Measurements from ENCODE around the gene ALG9.

The ALG9 gene

GRCh38 chr11:111908639-111909305, 37.4 kb upstream of the ALG9 start:
- Histone ChIP-seq H3K27me3 (ENCODE audit: low read depth, low read length) (peaks cover 22% of the 10 kb centered on the region), H3K27ac (ENCODE audit: low read length) (no peak overlapping the region)

GRCh38 chr11:111906680-111907079, 35.3 kb upstream of the ALG9 start:
- H3K4me3 ChIP-seq (ENCODE audit: low read length): no peak overlapping the region
- no peaks in the 10 kb centered on the region for H3K79me2 ChIP-seq (ENCODE audit: low read length)
- TF ChIP-seq EZH2phosphoT487 (IDR thresholded peaks at IDR 0.05; ENCODE audit: low read depth) (no peak), CTCF (IDR thresholded peaks at IDR 0.05; ENCODE audit: low read depth, low read length) (no peak)
- H4K20me1 ChIP-seq (ENCODE audit: insufficient read depth, low read length): no peaks in the 10 kb centered on the region
- no peak overlapping the region for H3K9ac ChIP-seq (ENCODE audit: low read length)
- no peaks in the 10 kb centered on the region for H3K9me3 ChIP-seq (ENCODE audit: insufficient read depth, low read length)
- H3K36me3 ChIP-seq (replicated peaks; ENCODE audit: low read depth, low read length): no peaks in the 10 kb centered on the region
- no peak overlapping the region for H2AFZ ChIP-seq (ENCODE audit: low read depth, low read length)
- H3K27me3 ChIP-seq (ENCODE audit: low read depth, low read length): peaks cover 17% of the 10 kb centered on the region
- H3K27ac ChIP-seq (ENCODE audit: low read length): no peak overlapping the region
- no peak overlapping the region for H3K4me2 ChIP-seq (ENCODE audit: low read length)
- H3K4me1 ChIP-seq (ENCODE audit: low read length): no peaks in the 10 kb centered on the region

More at GRCh38 chr11:111908639-111909305, 37.4 kb upstream of the ALG9 start:
- no peak overlapping the region for H3K9ac ChIP-seq (ENCODE audit: low read length)
- H3K4me1 ChIP-seq (ENCODE audit: low read length): no peaks in the 10 kb centered on the region
- no peaks in the 10 kb centered on the region for H4K20me1 ChIP-seq (ENCODE audit: insufficient read depth, low read length)
- TF ChIP-seq CTCF (IDR thresholded peaks at IDR 0.05; ENCODE audit: low read depth, low read length) (no peak), EZH2phosphoT487 (IDR thresholded peaks at IDR 0.05; ENCODE audit: low read depth) (no peak)
- H3K4me2 ChIP-seq (ENCODE audit: low read length): no peak overlapping the region
- no peaks in the 10 kb centered on the region for H3K9me3 ChIP-seq (ENCODE audit: insufficient read depth, low read length)
- H2AFZ ChIP-seq (ENCODE audit: low read depth, low read length): no peak overlapping the region
- no peak overlapping the region for H3K4me3 ChIP-seq (ENCODE audit: low read length)
- no peaks in the 10 kb centered on the region for H3K79me2 ChIP-seq (ENCODE audit: low read length)
- H3K36me3 ChIP-seq (replicated peaks; ENCODE audit: low read depth, low read length): no peaks in the 10 kb centered on the region

- Histone ChIP-seq H3K9me3 (ENCODE audit: insufficient read depth, low read length) (no peaks in the 10 kb centered on the region), H3K36me3 (replicated peaks; ENCODE audit: low read depth, low read length) (no peaks in the 10 kb centered on the region), H2AFZ (ENCODE audit: low read depth, low read length) (no peak overlapping the region), H4K20me1 (ENCODE audit: insufficient read depth, low read length) (no peaks in the 10 kb centered on the region), H3K79me2 (ENCODE audit: low read length) (no peaks in the 10 kb centered on the region), H3K4me2 (ENCODE audit: low read length) (no peak overlapping the region), H3K9ac (ENCODE audit: low read length) (no peak overlapping the region), H3K27ac (ENCODE audit: low read length) (no peak overlapping the region), H3K4me1 (ENCODE audit: low read length) (no peaks in the 10 kb centered on the region), H3K4me3 (ENCODE audit: low read length) (no peak overlapping the region), H3K27me3 (ENCODE audit: low read depth, low read length) (peaks cover 6% of the 10 kb centered on the region)
- no peak for TF ChIP-seq CTCF (IDR thresholded peaks at IDR 0.05; ENCODE audit: low read depth, low read length)
- TF ChIP-seq EZH2phosphoT487 (IDR thresholded peaks at IDR 0.05; ENCODE audit: low read depth): no peak
Observed at GRCh38 chr11:111905411-111905810, 34.0 kb upstream of the ALG9 start.

GRCh38 chr11:111886844-111887243, 15.5 kb upstream of the ALG9 start:
- no peaks in the 10 kb centered on the region for H4K20me1 ChIP-seq (ENCODE audit: insufficient read depth, low read length)
- no peaks in the 10 kb centered on the region for H3K4me1 ChIP-seq (ENCODE audit: low read length)
- H3K9me3 ChIP-seq (ENCODE audit: insufficient read depth, low read length): no peaks in the 10 kb centered on the region
- no peak overlapping the region for H3K4me3 ChIP-seq (ENCODE audit: low read length)
- H3K9ac ChIP-seq (ENCODE audit: low read length): no peak overlapping the region
- no peak overlapping the region for H3K27ac ChIP-seq (ENCODE audit: low read length)
- no peaks in the 10 kb centered on the region for H3K36me3 ChIP-seq (replicated peaks; ENCODE audit: low read depth, low read length)
- TF ChIP-seq EZH2phosphoT487 (IDR thresholded peaks at IDR 0.05; ENCODE audit: low read depth): no peak
- TF ChIP-seq CTCF (IDR thresholded peaks at IDR 0.05; ENCODE audit: low read depth, low read length): no peak
- H3K4me2 ChIP-seq (ENCODE audit: low read length): no peak overlapping the region
- H3K27me3 ChIP-seq (ENCODE audit: low read depth, low read length): no peaks in the 10 kb centered on the region
- H3K79me2 ChIP-seq (ENCODE audit: low read length): no peaks in the 10 kb centered on the region
- no peak overlapping the region for H2AFZ ChIP-seq (ENCODE audit: low read depth, low read length)
